H1 (cell line): ENCODE results near the gene CCDC71. TPM values are rescaled to one million over a fixed set of nuclear protein-coding genes. Genes with fewer than 3 reads are reported as not detected.

Source experiments
- MAFK ChIP-seq: IDR thresholded peaks from 2 replicates; pipeline ENCODE4 v1.6.1; 2012; ENCODE audit warnings: low read depth, mild to moderate bottlenecking, improper control_type of control experiment, low read length
- RXRA ChIP-seq: IDR thresholded peaks from 2 replicates; pipeline ENCODE4 v1.6.1; 2011; ENCODE audit warnings: low read depth, mild to moderate bottlenecking, low read length, moderate library complexity; ENCODE audit not compliant: insufficient read depth
- SRF ChIP-seq: IDR thresholded peaks from 2 replicates; pipeline ENCODE4 v1.6.1; 2011; ENCODE audit warnings: mild to moderate bottlenecking, low read depth, low read length, moderate library complexity
- TAF7 ChIP-seq: optimal IDR thresholded peaks from 2 replicates; pipeline ENCODE3; 2011; ENCODE audit warnings: low read depth, mild to moderate bottlenecking, inconsistent platforms, low read length, moderate library complexity, borderline replicate concordance
- polyA plus RNA-seq, 7 experiments: library from polyadenylated mRNA; depleted of rRNA in 3 of 7; stranded (reverse) in 5 of 7; unstranded in 2 of 7; fragments of >200 nt in 5 of 7; fragments of 200-250 nt in 2 of 7; gene quantifications; 1 replicate in 5 of 7; 2 replicates in 1 of 7; 4 replicates in 1 of 7; pipeline versions ENCODE4 v1.2.1 to v1.2.3, GENCODE V29; 2011 to 2013; ENCODE audit warnings: missing spikeins in 2 of 7, mixed read lengths in 2 of 7
- total RNA-seq: library from RNA; stranded (reverse); fragmentation: NEBNext Ultra II Directional; extraction: Animal tissue kit (Norgen Biotek cat#: 25700); gene quantifications from 2 replicates; pipeline ENCODE4 v1.2.1, GENCODE V29; 2021

Gene CCDC71
- total and polyA plus RNA-seq, 2 of the 8 experiments (the other 6 are each of a cell fraction or from before 2014, with no cell fraction given) = 26.7 to 57.4 TPM

DNA sequence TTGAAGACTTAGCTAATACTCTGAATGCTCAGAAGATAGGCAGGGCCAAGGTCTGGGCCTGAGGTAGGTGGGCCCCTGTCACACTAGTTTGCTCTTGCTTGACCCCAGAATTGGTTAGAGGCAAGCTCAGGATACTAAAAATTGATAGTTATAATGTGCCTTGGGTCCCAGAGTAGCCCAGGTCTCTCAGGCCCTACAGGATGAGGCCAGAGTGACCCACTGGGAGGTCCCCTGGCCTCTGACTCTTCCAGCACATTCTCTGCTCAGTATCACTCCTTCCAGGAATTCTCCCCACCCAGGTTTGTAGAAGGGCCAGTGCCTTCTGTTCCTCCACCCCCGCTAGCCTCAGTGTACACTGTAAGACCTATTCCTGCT is 4.6 kb upstream of the CCDC71 start (continued):
- no peak for TF ChIP-seq RXRA
- TF ChIP-seq MAFK = no peak
- TF ChIP-seq SRF = no peak
- TF ChIP-seq TAF7 = no peak
